ENCODE results near the gene PTPRN2.

Gene PTPRN2

GRCh38 chr7:157688533-157689268 is 898.9 kb downstream of the PTPRN2 start:
- DNase-seq: no peak

- no peak for DNase-seq
These were observed 899.6 kb downstream of the PTPRN2 start for GRCh38 chr7:157687845-157688532.

- DNase-seq: no peak
These were observed 900.5 kb downstream of the PTPRN2 start for GRCh38 chr7:157687158-157687557.

DNA sequence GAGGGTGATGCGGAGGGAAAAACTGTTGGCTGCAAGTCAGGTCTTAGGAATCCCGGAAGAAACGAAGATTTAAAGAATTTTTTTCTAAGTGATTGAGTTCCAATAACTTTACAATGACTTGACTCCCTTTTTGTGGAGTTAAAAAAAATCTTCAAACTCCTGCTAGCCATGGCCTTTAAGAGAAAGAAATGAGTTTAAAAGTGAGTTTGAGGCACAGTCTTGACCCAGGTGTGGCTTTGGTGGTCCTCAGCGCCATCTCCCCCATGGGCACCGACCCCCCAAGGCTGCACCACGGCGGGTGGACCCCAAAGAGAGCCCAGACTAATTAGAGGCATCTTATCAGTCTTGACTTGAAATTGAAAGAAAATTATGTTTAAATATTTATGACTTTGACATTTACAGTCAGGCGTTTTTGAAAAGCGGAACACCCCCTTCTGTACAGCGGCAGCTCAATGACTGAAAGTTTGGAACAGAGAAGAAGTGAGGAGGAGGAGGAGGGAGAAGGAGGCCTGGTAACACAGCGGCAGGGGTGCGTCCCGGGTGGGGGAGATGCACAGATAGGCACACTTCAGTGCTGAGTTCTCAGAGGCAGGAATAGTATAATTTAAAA is 901.2 kb downstream of the PTPRN2 start:
- no peak for DNase-seq

DNA sequence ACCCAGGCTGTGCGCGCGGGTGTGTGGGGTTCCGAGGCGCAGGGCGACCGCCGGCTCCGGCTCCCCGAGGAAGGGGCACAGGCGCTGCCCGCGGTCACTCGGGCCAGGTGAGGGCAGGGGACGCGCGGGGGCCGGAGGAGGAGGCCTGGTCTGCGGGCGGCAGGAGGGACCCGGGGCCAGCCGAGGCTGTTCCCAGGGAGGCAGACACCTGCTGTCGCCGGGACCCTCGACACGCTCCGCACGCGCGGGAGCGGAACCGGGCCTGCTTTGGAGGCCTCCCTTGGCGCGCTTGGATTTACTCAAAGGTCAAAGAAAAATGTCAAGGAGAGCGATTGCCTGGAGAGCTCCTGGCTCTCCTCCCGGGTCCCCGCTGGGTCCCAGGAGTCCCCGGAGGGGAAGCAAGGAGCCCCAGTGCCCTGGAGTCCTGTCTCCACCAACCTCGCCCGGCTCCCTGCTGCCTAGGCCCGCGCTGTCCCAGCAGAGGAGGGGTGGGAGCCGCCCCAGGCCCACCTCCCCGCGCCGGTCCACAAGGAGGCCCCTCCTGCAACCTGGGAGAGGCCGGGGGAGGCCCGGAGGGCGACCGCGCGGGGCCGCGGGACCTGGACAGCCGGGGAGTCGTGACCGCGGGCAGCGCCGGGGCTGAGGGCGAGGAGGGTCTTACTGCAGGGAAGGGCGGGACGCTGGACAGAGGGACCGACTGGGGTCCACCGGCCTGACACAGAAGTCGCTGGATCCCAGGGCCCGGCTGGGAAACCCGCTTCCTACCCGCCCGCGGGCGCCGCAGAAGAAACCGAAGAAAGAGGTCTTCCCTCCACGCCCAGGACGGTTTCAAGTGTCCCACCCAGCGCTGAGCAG is 902.0 kb downstream of the PTPRN2 start:
- DNase-seq: no peak

GRCh38 chr7:157684909-157685429 is 902.7 kb downstream of the PTPRN2 start:
- no peak for DNase-seq

GRCh38 chr7:157684157-157684908 is 903.3 kb downstream of the PTPRN2 start:
- DNase-seq: no peak

- DNase-seq: no peak
These were observed 903.9 kb downstream of the PTPRN2 start for GRCh38 chr7:157683747-157684156.

GRCh38 chr7:157682946-157683746 is 904.5 kb downstream of the PTPRN2 start:
- DNase-seq: no peak

DNA sequence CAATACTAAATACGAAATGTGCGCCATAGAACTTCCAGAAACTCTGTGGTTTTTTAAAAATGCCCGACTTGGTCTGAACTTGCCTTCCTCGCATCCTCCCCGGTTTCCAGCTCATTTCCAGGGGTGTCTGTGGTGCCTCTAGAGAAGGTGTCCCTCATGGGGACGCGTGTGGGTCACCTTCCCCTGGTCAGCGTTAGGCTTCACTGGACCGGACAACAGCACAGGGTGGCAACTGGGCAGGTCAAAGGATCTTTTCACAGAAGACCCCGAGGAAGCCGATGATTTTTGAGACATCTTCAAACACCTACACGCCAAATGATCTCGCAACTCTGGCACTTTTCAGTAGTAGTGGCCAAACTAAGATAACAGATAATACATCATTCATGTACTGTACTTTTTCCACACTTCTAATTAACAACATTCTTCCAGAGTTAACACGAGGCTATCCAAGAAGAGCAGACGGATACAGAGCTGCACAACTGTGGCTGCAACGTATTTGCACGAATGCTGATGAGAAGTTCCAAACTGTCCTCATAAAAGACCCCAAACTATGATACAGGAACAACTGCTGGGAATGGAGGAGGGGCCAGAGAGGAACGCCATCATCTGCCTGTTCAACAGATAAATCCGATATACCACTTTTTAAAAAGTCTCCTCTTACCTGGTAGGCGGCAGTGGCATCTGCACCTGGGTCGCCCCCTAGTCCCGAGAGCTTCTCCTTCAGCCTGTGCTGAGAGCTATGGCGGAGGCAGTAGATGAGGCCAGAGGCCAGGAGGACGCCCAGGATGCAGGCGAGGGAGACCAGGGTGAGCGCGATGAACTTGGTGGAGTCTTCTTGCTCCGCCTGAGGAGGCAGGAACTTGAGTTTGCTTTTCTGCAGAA is 905.3 kb downstream of the PTPRN2 start:
- DNase-seq: no peak

GRCh38 chr7:157679607-157680006 is 908.0 kb downstream of the PTPRN2 start:
- no peak for DNase-seq

GRCh38 chr7:157678501-157678900 is 909.1 kb downstream of the PTPRN2 start:
- DNase-seq: no peak

DNA sequence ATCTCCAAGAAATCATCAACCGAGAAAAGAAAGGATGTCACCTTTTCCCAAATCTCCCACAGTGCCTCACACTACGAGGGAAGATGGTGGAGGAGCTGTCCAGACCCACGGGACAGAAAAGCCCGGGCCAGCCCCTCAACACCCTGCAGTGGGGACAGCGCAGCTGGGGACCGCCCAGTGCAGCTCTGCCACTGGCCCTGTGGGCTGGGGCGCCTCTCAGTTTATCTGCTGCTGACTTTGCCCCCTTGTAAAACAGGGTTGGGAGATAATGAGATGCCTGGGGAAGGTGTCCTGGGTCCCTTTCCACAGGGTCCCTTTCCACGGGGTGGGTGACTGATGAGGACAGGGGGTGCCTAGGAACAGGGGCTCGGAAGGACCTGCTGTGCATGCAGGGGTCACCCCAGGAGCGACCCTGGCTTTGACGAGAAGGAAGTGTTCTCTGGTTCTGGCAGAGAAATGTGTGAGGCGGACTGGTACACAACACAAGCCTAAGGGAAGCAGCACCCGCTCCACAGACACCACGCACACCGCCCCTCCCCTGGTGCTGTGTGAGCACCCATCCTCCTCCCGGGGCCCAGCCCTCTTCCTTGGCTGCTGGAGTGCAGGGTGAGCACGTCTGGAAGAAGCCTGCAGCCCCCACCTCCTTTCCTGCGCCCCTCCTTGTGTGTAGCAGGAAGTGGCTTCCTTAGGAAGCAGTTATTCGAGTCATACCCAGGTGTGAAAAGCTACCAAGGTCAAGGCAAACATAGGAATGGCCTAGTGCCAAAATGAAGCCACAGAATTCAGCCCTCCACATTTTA is 911.0 kb downstream of the PTPRN2 start:
- DNase-seq: no peak

DNA sequence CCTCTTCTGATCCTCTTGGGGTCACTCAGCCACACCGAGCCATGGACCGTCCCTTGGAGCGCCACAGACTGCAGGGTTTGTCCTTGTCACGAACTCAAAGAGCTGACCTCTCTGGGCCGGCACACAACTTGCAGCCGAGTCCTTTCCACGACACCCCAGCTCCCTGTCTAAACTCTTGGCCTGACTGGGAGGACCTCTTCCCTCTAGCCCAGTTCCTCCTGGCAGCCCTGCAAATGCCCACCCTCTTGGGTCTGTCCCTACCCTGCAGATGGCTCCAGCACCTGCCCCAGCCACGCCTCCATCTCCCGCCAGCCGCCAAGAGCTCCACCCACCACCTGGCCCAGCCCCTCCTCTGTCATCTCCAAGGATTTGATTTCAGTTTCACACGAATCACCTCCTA is 911.6 kb downstream of the PTPRN2 start:
- DNase-seq: no peak

GRCh38 chr7:157675427-157675927 is 912.1 kb downstream of the PTPRN2 start:
- no peak for DNase-seq

DNA sequence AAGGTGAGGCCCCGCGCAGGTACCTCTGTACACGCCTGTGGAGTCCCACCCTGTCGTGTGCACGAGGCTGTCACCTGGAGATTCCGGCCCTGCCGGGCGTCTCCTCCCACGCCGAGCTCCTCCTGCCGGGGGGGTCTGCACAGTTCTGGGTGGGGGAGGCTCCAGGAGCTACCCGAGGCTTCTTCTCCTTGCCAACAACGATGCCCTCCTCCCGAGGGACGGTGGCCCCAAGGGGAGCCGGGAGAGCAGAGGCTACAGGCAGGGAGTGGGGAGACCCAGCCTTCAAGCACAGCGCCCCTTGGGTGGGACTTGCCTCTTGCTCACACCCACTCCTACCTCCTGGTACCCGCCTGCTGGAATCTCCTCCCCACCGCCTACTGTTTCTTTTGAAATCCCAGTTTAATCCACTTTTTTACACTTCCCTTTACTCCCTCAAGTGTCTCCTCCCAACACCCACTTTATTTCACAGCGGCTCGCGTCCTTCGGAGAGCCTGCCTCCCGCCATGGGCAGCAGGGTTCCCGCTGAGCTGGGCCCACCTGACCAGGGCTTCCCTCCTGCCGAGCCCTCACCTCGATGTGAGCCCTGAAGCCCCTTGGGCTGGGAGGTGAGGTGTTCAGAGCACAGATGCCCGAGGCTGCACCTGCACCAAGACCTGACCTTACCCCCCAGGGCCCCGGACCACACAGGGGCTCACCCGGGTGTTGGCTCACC is 912.8 kb downstream of the PTPRN2 start:
- DNase-seq: no peak

- no peak for DNase-seq
These were observed 913.5 kb downstream of the PTPRN2 start for GRCh38 chr7:157674027-157674714.

GRCh38 chr7:157673573-157673972 is 914.0 kb downstream of the PTPRN2 start:
- no peak for DNase-seq
